Stimulated activated CD4-positive, alpha-beta T cell treated with anti-CD3 and anti-CD28 coated beads, Interleukin-1b, Interleukin-23, amount 100 ng/mL, for 1 hour (primary cell): Measurements from ENCODE around the gene CENPM.
A peak's percentile ranks its signal among the peaks of the same experiment; 100 is the strongest.
"Not testable (repeated sequence)": the region's sequence is repeated elsewhere in the genome, so short reads cannot be mapped to it uniquely, and the experiment has no call there.

Experiments used
- DNase-seq, 2 donors: peaks; one replicate each; pipeline ENCODE4 v3.0.0-alpha.2; 2020; ENCODE audit warnings: low read depth in 2 of 2

CENPM gene

GRCh38 chr22:41966607-41967240 lies 19.8 kb upstream of the CENPM start:
- DNase-seq: no peak

DNA sequence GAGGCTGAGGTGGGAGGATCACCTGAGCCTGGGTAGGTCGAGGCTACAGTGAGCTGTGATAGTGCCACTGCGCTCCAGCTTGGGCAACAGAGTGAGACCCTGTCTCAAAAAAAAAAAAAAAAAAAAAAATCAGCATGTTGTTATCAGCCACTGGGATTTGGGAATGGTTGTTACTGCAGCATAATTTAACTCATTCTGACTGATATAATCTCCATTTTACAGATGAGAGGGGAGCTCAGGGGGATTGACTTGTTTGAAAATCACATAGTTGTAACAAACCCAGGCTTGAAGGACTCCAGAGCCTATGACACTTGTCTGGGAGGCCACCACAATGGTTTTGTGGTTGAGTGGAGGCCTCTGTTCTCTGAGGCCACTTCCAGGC lies 19.3 kb upstream of the CENPM start:
- DNase-seq: no peak

DNA sequence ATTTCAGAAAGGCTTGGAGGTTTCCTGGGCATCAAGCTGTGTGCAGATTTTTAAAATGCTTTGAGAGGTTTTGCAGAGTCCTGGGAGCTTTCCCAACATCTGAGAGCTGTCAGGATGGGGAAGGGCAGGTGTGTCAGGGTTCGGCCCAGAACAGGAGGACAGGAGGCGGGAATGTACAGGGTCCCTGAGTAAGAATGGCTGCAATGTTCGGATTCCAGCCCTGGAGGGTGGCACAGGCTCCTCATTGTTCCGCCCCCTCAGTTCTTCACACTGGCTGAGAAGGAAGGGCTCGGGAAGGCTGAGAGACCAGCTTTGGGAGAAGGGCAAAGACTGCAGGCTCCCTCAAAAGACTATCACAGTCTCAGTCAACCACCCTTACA lies 17.1 kb upstream of the CENPM start:
- no peak for DNase-seq

- DNase-seq: no peak
Observed at GRCh38 chr22:41963453-41964111, 16.6 kb upstream of the CENPM start.

GRCh38 chr22:41957941-41958556 lies 11.1 kb upstream of the CENPM start:
- DNase-seq: no peak

DNA sequence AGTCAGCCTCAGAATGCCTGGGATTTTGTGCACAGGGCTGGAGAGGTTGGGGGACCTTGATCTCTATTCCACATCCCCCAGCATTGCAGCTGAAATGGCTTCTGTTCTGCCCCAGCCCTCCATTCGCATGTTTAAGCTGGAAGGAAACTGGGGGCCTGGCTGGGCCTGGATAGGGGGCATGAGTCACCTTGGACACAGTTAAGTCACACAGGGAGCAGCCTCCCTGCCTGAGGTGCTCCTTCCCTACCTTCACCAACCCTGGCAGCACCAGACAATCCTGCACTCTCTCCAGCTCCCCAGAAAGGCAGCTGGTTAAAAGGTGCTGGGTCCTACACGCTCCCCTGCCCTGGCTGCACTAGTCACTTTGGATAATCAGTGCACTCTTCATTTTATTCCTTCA lies 5.8 kb upstream of the CENPM start:
- DNase-seq: no peak

- DNase-seq: no peak
Observed at GRCh38 chr22:41951898-41952474, 5.0 kb upstream of the CENPM start, which contains the start of gene SMIM45. TSS of gene SMIM45 (plus strand) at chr22:41952150.

DNA sequence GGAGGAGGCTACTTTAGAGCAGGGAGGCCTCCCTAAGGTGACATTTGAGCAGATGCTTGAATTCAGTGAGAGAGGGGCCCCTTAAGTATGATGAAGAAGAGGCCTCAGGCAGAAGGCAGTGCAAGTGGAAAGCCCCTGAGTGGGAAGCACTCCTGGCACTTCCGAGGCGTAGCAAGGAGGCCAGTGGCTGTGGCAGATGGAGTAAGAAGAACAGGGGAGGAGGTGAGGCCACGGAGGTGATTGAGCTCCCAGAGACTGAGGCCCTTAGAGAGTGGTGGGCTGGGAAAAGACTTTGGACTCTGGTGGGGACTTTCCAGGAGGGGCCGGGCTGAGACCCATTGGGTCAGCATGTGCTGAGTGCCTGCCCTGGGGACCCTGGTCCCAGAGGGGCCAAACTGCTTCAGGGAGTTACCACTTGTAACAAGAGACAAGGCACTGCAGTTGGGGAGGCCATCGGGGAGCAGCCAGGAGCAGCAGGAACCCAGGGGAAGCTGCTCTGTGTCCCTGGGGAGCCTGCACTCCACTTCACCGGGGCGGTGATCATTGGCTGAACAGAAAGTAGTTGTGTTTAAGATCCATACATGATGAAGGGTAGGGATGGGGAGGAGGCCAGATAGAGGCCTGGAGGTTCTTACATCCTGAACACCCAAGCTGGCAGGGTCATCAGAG lies 2.5 kb upstream of the CENPM start:
- no peak for DNase-seq

DNA sequence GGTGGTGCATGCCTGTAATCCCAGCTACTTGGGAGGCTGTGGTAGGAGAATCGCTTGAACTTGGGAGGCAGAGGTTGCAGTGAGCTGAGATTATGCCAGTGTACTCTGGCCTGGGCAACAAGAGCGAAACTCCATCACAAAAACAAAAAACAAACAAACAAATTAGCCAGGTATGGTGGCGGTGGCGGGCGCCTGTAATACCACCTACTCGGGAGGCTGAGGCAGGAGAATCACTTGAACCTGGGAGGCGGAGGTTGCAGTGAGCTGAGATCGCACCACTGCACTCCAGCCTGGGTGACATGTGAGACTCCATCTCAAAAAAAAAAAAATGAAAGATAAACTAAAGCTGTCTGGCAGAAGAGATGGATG lies 2.0 kb upstream of the CENPM start:
- not testable (repeated sequence) for DNase-seq

GRCh38 chr22:41948142-41948541 lies 1.2 kb upstream of the CENPM start:
- DNase-seq: no peak

GRCh38 chr22:41947424-41948080 lies 600 bp upstream of the CENPM start:
- no peak for DNase-seq

DNA sequence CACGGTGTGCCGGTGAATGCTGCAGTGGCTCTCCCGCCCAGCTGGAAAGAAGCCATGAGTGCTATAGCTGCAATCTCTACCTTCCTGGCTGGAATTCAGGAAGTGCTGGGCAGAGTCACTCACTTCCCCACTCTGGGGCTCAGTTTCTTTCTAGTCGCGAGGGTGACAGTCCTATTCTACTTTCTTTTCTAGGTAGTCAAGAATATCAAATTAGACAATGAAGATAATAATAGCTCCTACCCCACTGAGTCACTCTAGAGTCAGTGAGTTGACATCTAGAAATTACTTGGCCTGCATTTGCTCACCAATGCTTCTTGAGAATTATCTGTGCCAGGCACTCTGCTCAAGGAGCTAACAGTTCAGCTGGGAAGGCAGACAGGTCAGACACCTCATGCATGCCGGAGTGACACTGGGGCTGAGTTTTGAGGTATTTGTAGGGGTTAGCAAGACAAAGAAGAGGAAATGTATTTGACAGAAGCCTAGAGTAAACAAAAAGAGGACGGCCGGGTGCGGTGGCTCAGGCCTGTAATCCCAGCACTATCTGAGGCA lies 3.2 kb downstream of the CENPM start:
- DNase-seq: no peak

- peak; percentile 70 to 74 for DNase-seq
Observed at GRCh38 chr22:41940832-41941765, 5.9 kb downstream of the CENPM start.

- DNase-seq: peak; percentile 82 to 92
Observed at GRCh38 chr22:41939981-41940831, 6.7 kb downstream of the CENPM start.

DNA sequence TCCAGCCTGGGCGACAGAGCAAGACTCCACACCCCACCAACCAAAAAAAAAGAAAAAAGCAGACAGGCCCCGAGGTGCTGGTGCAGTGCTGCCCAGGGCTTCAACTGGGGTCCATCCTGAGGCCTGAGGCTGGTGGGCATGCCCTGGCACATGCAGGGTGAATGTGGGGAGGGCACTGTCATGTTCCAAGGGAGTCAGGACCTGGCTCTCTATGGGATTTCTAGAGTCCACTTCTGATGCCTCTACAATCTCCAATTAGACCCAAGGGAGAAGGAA lies 10.1 kb downstream of the CENPM start:
- no peak for DNase-seq

DNA sequence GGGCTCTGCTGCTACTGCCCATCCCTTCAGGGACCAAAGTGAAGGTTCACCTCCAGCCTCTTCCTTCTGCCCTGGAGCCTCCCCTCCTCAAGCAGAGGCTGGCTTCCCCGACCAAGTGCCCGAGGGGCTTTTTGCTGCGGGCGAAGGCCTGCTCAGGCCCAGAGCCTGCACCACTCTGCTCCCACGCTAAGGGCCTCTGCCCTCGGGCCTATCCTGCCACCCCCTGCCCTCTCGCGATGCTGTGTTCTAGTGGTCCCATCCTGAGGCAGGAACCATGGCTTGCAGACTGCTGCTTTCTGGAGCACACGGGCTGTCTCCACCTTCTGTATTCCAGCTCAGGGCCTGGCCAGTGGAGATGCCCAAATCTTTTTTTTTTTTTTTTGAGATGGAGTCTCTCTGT lies 11.4 kb downstream of the CENPM start:
- no peak for DNase-seq

GRCh38 chr22:41935015-41935351 lies 12.0 kb downstream of the CENPM start:
- no peak for DNase-seq

GRCh38 chr22:41934284-41935014 lies 12.5 kb downstream of the CENPM start:
- DNase-seq: no peak
